ENCODE results near the gene EPDR1.

Gene EPDR1

DNA sequence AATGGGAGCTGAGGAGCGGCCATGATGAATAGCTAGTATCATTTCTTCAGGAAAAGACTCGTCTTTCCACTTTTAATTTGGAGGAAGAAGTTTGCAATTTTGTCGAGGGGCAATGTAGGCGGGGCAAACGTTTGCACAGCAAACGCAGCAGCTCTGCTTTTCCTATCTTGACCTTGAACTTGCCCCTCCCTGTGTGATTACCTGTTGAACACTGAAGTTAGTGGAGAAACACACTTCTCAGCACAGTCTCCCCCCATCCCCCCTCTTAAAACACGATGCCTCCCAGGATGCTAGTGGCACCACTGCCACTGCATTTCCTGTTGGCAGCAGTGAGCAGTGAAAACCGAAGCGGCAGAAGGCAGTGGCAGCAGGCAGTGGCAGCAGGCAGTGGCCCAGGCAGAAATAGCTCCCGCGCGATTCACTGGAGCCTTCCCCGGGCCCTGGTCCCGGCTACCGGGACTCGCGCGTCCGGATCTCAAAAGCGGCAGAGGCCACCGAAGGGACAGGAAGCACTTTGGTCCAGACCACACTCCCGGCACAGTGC is at the start of gene EPDR1:
TSS of gene EPDR1 (plus strand) at position 336 of the 544 bp plus-strand sequence. CDS start 300 bp downstream, outside the sequence.
- peak; percentile 71 for FAIRE-seq
- DNase-seq (ENCODE audit: extremely low spot score, insufficient read length, low read depth) = no peak

DNA sequence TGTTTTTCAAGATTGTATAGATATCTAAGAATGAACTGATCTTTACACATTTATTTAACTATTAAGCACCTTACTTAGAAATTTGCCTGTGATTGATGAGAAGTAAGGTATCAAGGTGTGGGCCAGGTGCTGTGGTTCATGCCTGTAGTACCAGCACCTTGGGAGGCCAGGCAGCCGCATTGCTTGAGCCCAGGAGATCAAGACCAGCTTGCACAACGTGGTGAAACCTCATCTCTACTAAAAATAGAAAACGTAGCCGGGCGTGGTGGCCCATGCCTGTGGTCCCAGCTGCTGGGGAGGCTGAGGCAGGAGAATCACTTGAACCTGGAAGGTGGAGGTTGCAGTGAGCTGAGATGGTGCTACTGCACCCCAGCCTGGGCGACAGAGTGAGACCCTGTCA is 38.4 kb upstream of the EPDR1 start:
- no peak for FAIRE-seq
- DNase-seq (ENCODE audit: extremely low spot score, insufficient read length, low read depth) = no peak

DNA sequence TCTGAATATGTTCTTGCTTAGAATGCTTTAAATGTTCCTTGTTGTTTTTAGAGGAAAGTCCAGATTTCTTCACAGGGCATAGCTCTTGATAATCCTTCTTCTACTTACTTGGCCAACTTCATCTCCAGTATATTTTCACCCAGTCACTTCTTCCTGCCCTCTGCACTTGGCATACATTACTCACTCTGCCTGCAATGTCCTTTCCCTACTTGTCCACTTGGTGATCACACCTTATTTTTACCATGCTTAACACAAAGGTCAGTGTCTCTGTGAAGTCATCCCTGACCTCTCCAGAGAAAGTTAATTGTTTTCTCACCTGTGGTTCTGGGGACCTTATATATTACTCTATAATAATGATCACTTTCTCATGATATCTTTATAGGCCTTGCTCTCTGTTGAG is 27.1 kb upstream of the EPDR1 start:
- DNase-seq (ENCODE audit: extremely low spot score, insufficient read length, low read depth) (no peak), FAIRE-seq (no peak)

GRCh38 chr7:37894671-37895070 is 25.8 kb upstream of the EPDR1 start:
- FAIRE-seq = no peak

DNA sequence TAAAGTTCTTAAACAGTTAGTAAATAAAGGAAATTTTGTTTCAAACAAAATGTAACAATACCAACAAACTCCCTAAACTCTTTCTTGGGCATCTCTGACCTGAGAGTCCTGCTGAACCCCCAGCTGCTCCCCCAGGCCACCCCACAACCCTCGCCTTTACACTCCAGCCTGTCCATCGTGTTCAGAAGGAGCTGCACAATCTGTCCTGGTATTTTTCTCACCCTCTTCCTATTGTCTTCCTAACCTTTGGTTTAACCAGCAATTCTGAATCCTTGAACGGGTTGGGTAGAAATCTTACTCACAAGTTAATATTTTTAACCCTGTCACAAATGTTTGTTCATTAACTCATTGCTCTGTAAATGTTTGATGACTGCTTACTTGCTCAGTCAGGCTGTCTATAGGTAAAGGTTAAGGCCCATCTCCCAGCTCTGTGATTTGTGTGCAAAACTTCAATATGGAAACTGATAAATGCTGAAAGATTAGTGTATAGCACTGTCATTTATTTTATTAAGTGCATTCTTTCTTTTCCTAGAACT is 20.7 kb upstream of the EPDR1 start:
- FAIRE-seq (no peak), DNase-seq (ENCODE audit: extremely low spot score, insufficient read length, low read depth) (no peak)

More at GRCh38 chr7:37894671-37895070, 25.8 kb upstream of the EPDR1 start:
- no peak for DNase-seq (ENCODE audit: extremely low spot score, insufficient read length, low read depth)

DNA sequence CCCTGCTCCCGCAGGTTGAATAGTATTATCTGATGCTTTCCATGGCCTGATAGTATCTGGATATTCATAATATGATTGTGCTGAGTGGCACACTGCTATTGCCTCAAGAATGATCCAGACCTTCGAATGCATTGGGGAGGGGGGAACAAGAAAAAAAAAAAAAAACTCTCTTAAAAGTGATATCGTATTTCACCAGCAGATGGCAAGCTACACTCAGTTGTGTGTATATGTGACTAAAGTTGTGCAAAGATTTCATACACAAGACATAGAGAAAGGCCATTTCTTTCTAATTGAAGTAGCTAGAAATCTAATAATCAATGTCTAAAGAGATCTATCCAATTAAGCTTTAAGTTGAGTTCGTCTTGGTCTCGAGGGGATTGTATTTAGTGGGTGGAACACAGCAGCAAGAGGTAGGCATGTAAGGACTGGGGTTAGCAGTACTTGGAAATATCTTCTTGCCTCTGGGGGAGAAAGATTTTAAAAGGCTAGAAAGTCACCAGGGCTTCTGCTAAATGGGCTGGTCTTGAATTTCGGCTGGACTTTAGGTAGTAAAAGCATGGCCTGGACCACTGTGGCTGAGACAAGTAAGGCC is 19.1 kb upstream of the EPDR1 start:
- FAIRE-seq (peak; percentile 55), DNase-seq (ENCODE audit: extremely low spot score, insufficient read length, low read depth) (no peak)

- no peak for DNase-seq (ENCODE audit: extremely low spot score, insufficient read length, low read depth)
- FAIRE-seq = no peak
Measured at GRCh38 chr7:37901890-37902524, 18.4 kb upstream of the EPDR1 start.

GRCh38 chr7:37908221-37908788 is 12.1 kb upstream of the EPDR1 start:
- FAIRE-seq (no peak), DNase-seq (ENCODE audit: extremely low spot score, insufficient read length, low read depth) (no peak)

DNA sequence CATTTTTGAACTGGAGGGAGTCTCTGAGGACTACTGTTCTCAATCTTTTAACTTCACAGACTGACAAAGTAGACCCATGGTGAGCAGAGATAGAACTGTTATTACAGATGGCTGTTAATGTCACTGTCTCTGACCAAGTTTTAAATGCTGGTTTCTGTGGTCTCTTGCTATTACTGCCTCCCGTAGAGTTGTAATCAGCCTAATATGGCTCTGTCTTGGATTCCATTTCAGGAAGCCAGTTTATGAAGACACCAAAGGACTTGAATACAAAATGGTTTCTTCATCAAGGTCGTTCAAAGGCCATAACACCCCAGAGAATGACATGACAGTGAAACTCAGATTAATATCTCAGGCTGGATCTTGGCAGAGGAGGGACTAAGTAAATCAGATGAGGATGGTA is 7.7 kb upstream of the EPDR1 start:
- FAIRE-seq = no peak

DNA sequence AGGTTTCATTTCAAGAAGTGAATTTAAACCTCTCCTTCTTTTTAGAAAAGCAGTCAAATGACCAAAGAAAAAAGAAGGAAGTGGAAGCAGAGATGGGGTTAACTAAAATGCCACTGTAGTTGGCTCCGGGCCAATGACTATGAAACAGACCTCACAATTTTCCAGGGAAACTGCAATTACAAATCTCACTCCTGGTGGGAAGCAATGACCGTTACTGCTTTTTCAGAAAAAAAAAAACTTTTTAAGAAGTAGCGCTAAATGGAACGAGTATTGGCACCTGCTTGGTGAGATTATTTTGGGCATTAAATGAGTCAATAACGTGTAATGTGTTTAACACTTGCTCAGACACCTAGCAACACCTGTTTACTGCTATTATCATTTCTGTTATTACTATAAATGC is 5.0 kb upstream of the EPDR1 start:
- no peak for DNase-seq (ENCODE audit: extremely low spot score, insufficient read length, low read depth)
- FAIRE-seq = no peak

More for the DNA sequence above, 7.7 kb upstream of the EPDR1 start:
- no peak for DNase-seq (ENCODE audit: extremely low spot score, insufficient read length, low read depth)

DNA sequence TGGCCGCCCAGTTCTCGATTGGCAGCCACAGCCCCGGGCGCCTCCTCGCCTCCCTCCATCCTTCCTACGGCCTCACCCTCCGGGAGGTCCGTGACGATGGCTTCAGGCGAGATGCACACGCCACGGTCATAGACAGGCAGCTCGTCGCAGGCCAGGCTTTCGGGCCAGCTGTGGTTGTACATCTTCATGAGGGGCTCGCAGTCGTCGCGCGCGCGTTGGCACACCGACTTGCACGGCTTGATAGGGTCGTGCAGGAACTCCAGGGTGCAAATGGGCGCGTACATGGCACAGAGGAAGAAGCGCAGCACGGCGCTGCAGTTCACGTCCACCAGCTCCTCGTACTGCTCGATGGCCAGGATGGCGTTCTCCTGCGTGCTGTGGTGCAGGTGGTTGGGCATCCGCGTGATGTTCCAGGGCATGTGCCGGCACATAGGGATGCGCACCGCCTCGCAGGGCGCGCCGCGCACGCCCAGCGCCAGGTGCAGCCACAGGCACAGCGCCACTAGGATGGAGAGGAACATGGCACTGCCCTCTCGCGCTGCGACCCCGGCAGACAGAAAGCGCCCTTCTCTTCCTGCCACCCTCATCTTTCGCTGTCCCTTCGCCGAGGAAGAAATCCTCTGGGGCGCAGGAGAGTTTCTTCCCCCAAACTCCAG is 4.3 kb upstream of the EPDR1 start:
- no peak for DNase-seq (ENCODE audit: extremely low spot score, insufficient read length, low read depth)
- FAIRE-seq = no peak

- FAIRE-seq (peak; percentile 80), DNase-seq (ENCODE audit: extremely low spot score, insufficient read length, low read depth) (no peak)
Measured at GRCh38 chr7:37916673-37917660, 3.5 kb upstream of the EPDR1 start, which contains the start of gene SFRP4. SFRP4 (minus strand) TSS chr7:37916817; CDS start chr7:37916537, 280 bp downstream.

- DNase-seq (ENCODE audit: extremely low spot score, insufficient read length, low read depth) = no peak
- no peak for FAIRE-seq
Measured at GRCh38 chr7:37918526-37918925, 1.9 kb upstream of the EPDR1 start.

GRCh38 chr7:37920849-37921805 is 687 bp downstream of the EPDR1 start:
- no peak for FAIRE-seq

DNA sequence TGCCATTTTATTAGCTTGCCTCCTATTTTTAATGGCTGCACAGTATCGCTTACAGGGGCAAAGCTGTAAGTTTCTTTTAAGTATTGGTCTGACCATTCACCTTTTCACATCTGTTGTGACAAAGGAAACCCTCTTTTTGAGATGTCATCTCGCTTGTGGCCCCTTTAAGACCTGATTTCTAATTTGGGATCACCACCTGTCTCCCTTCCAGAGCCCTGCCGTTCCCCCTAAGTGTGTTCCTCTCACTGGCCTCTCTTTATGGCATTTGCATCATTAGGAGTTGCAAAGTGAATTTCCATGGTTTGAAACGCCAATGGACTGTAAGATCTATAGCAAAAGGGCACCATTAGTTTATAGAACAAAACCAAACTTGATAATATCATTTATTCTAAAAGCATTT is 1.4 kb downstream of the EPDR1 start:
- no peak for FAIRE-seq
- DNase-seq (ENCODE audit: extremely low spot score, insufficient read length, low read depth) = no peak

More at GRCh38 chr7:37920849-37921805, 687 bp downstream of the EPDR1 start:
- DNase-seq (ENCODE audit: extremely low spot score, insufficient read length, low read depth) = no peak

DNA sequence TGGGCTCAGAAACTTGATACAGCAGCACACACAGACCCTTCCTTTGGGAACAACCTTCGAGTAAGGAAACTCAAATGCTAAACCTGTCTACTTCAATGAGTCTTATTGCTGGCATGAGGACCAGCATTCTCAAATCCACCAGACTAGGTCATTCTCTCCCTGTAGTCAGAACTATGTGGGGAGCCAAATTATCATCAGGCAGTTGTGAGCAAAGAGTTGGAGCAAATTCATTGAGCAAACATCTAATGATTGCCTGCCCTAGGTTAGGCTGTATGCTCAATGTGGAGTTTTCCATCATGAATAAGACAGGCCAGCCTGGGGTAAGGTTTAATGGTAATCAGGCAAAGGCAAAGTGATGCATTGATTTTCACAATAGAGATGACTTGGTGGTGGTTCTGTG is 3.6 kb downstream of the EPDR1 start:
- DNase-seq (ENCODE audit: extremely low spot score, insufficient read length, low read depth) (no peak), FAIRE-seq (no peak)

DNA sequence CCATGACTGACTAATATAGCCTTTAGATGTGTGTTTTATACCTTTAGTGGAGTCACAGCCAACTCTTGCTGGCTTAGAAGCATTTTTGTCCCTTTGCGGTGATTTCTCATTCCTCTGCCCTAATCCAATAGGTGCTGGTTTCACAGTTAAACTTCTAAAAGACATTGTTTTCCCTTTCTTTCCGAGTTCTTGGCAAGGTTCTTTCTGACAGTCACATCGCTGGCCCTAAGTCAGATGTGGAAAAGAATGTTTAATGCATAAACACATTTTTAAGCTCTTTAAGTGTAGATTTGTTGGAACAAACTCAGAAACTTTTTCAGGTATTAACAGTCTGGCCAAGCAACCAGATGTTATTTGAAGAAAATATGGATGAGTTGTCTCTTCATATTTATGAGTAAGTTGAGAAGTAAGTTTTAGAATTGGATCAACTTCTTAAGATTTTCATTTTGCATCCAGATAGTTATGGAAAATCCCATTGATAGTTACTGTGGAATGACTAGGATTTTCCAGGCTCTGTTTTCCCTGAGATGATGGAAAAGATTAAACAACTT is 4.1 kb downstream of the EPDR1 start:
- FAIRE-seq = no peak

DNA sequence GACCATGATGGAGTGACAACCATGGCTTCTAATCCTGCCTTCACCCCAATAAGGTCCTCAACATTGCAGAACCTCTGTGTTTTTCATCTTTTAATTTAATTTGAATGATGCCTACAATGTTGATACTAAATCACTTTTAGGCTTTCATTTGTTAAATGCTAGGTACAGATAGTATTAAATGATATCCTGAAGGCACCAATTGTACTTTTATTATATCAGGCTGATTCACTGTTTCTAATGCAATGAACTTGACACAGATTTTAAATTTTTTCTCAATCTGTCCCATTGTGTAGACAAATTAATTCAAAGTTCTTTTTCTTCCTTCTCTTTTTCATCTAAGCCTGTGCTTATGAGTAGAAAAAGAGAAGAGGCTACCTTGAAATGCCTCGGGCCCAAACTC is 5.2 kb downstream of the EPDR1 start:
- DNase-seq (ENCODE audit: extremely low spot score, insufficient read length, low read depth) = no peak
- no peak for FAIRE-seq

More for the DNA sequence above, 4.1 kb downstream of the EPDR1 start:
- DNase-seq (ENCODE audit: extremely low spot score, insufficient read length, low read depth) = no peak
